HT-29 (cell line): ENCODE measurements around the gene SPRING1. TPM values are rescaled to one million over a fixed set of nuclear protein-coding genes. Genes with fewer than 3 reads are reported as not detected.

Source experiments
- DNase-seq: peaks from one replicate; pipeline ENCODE4 v3.0.0-alpha.2; 2015; ENCODE audit warnings: low spot score
- total RNA-seq: library from RNA; depleted of rRNA; stranded (reverse); fragments of >200 nt; shearing (Covaris generic); gene quantifications from 2 replicates; pipeline ENCODE4 v1.2.3, GENCODE V29; 2014

SPRING1 gene
- total RNA-seq, 1 experiment from 2014 or later: 40.7 TPM

GRCh38 chr12:116739381-116739887 lies 1.6 kb upstream of the SPRING1 start:
- no peak for DNase-seq

- DNase-seq: peak; percentile 25
These were observed 701 bp downstream of the SPRING1 start for GRCh38 chr12:116736962-116737773.

GRCh38 chr12:116735951-116736599 lies 1.8 kb downstream of the SPRING1 start:
- peak; percentile 68 for DNase-seq

- DNase-seq: no peak
These were observed 2.8 kb downstream of the SPRING1 start for GRCh38 chr12:116735084-116735483.

GRCh38 chr12:116734156-116734768 lies 3.6 kb downstream of the SPRING1 start:
- DNase-seq: no peak

- DNase-seq: no peak
These were observed 6.1 kb downstream of the SPRING1 start for GRCh38 chr12:116731801-116732200.

- DNase-seq: no peak
These were observed 10.0 kb downstream of the SPRING1 start for GRCh38 chr12:116727891-116728290.

GRCh38 chr12:116727261-116727660 lies 10.6 kb downstream of the SPRING1 start:
- DNase-seq: no peak

GRCh38 chr12:116726694-116727093 lies 11.2 kb downstream of the SPRING1 start:
- no peak for DNase-seq

- DNase-seq: no peak
These were observed 15.6 kb downstream of the SPRING1 start for GRCh38 chr12:116722245-116722644.

GRCh38 chr12:116719731-116720528 lies 17.9 kb downstream of the SPRING1 start:
- DNase-seq: no peak

- no peak for DNase-seq
These were observed 19.0 kb downstream of the SPRING1 start for GRCh38 chr12:116718655-116719454.

GRCh38 chr12:116717466-116718437 lies 20.1 kb downstream of the SPRING1 start:
- no peak for DNase-seq

GRCh38 chr12:116714175-116714574 lies 23.7 kb downstream of the SPRING1 start:
- no peak for DNase-seq

- DNase-seq: no peak
These were observed 24.3 kb downstream of the SPRING1 start for GRCh38 chr12:116713527-116713926.

GRCh38 chr12:116712458-116713303 lies 25.2 kb downstream of the SPRING1 start:
- DNase-seq: no peak

GRCh38 chr12:116710370-116711150 lies 27.3 kb downstream of the SPRING1 start:
- DNase-seq: no peak

GRCh38 chr12:116709768-116710167 lies 28.1 kb downstream of the SPRING1 start:
- no peak for DNase-seq
